Measurements from ENCODE around the gene PIGL. TPM values are rescaled to one million over a fixed set of nuclear protein-coding genes. Genes with fewer than 3 reads are reported as not detected.
"Not testable (repeated sequence)": the region's sequence is repeated elsewhere in the genome, so short reads cannot be mapped to it uniquely, and the experiment has no call there.

Gene PIGL
- total RNA-seq, 4 donors from 2014 or later, result 18.2 to 74.0 (median 40.3) TPM

- Histone ChIP-seq H3K9me3 (no peaks in the 10 kb centered on the region), H3K27me3 (no peaks in the 10 kb centered on the region), H3K4me3 (no peak overlapping the region), H3K36me3 (no peaks in the 10 kb centered on the region), H3K4me1 (peaks cover 0 to 10% of the 10 kb centered on the region in 2 donors), H3K27ac (no peak overlapping the region)
- DNase-seq, result no peak
- TF ChIP-seq CTCF (IDR thresholded peaks at IDR 0.05) (no peak), POLR2A (IDR thresholded peaks at IDR 0.05) (no peak)
- intact Hi-C loops (cut with DNase I; ENCODE audit: low total_unique reads), result no loop called here
Measured at GRCh38 chr17:16189791-16190348, 27.1 kb upstream of the PIGL start.

GRCh38 chr17:16190703-16191360 lies 26.2 kb upstream of the PIGL start:
- Histone ChIP-seq H3K27me3 (no peaks in the 10 kb centered on the region), H3K9me3 (no peaks in the 10 kb centered on the region), H3K27ac (no peak overlapping the region), H3K36me3 (no peaks in the 10 kb centered on the region), H3K4me3 (no peak overlapping the region), H3K4me1 (peaks cover 0 to 10% of the 10 kb centered on the region in 2 donors)
- DNase-seq, result no peak
- intact Hi-C loops (cut with DNase I; ENCODE audit: low total_unique reads), result no loop called here
- no peak for TF ChIP-seq POLR2A (IDR thresholded peaks at IDR 0.05)
- no peak for TF ChIP-seq CTCF (IDR thresholded peaks at IDR 0.05)

GRCh38 chr17:16191604-16192003 lies 25.4 kb upstream of the PIGL start:
- intact Hi-C loops (cut with DNase I; ENCODE audit: low total_unique reads), result no loop called here
- no peak for TF ChIP-seq CTCF (IDR thresholded peaks at IDR 0.05)
- TF ChIP-seq POLR2A (IDR thresholded peaks at IDR 0.05), result no peak
- Histone ChIP-seq H3K4me3 (no peak overlapping the region), H3K36me3 (no peaks in the 10 kb centered on the region), H3K27ac (no peak overlapping the region), H3K9me3 (no peaks in the 10 kb centered on the region), H3K27me3 (no peaks in the 10 kb centered on the region), H3K4me1 (peaks cover 0 to 10% of the 10 kb centered on the region in 2 donors)
- DNase-seq, result no peak

GRCh38 chr17:16194307-16194835 lies 22.6 kb upstream of the PIGL start:
- DNase-seq; H3K4me3 ChIP-seq; H3K27ac ChIP-seq; H3K9me3 ChIP-seq; intact Hi-C loops (cut with DNase I; ENCODE audit: low total_unique reads); H3K36me3 ChIP-seq; H3K27me3 ChIP-seq: not testable (repeated sequence)
- peaks cover 0 to 10% of the 10 kb centered on the region in 2 donors for H3K4me1 ChIP-seq

- TF ChIP-seq POLR2A (IDR thresholded peaks at IDR 0.05), result no peak
- no peak for TF ChIP-seq CTCF (IDR thresholded peaks at IDR 0.05)
- intact Hi-C loops (cut with DNase I; ENCODE audit: low total_unique reads), result no loop called here
- Histone ChIP-seq H3K4me1 (peaks cover 3 to 9% of the 10 kb centered on the region in 2 donors), H3K27me3 (no peaks in the 10 kb centered on the region), H3K4me3 (no peak overlapping the region), H3K27ac (no peak overlapping the region), H3K36me3 (no peaks in the 10 kb centered on the region), H3K9me3 (no peaks in the 10 kb centered on the region)
- no peak for DNase-seq
Measured at GRCh38 chr17:16197276-16197675, 19.7 kb upstream of the PIGL start.

Measured in uterus (tissue), 4 donors.